ENCODE data around the gene ELF5. TPM values are rescaled to one million over a fixed set of nuclear protein-coding genes. Genes with fewer than 3 reads are reported as not detected.

The ELF5 gene
- total and polyA plus RNA-seq, 10 of the 15 experiments (the other 5 are each of a cell fraction or from before 2014, with no cell fraction given): not detected

GRCh38 chr11:34510673-34511072, 2.9 kb downstream of the ELF5 start (continued):
- no peak for TF ChIP-seq ZBTB11 (CRISPR knock-in tag; IDR thresholded peaks at IDR 0.05)
- TF ChIP-seq POLR2AphosphoS2 (IDR thresholded peaks at IDR 0.05; ENCODE audit: low read depth, low read length): no peak

- ChIA-PET RAD21 (ENCODE audit: unreplicated experiment) (no interaction called here), POLR2A (no interaction called here), SMC1A (ENCODE audit: uncharacterized antibody, unreplicated experiment) (no interaction called here), CTCF (interaction anchor here (0.9 kb wide), 1 partner anchor 380 kb away, joined by 3 read pairs; no protein-coding TSS in a partner anchor)
- no peak for FAIRE-seq
- no peak overlapping the region for H3K4me2 ChIP-seq (ENCODE audit: control insufficient read depth, insufficient read depth)
- H3K27ac ChIP-seq (ENCODE audit: control insufficient read depth, insufficient read depth): no peak overlapping the region
- H3K36me3 ChIP-seq (ENCODE audit: control insufficient read depth in 2 of 2, insufficient read depth in 2 of 2, low read length in 1 of 2): no peaks in the 10 kb centered on the region
- H2AFZ ChIP-seq (ENCODE audit: control insufficient read depth, low read depth, low read length): no peak overlapping the region
- H3K27me3 ChIP-seq (replicated peaks in 1 of 2; ENCODE audit: control insufficient read depth in 2 of 2, insufficient read depth in 2 of 2, low read length in 1 of 2): no peaks in the 10 kb centered on the region
- H3K4me1 ChIP-seq (ENCODE audit: control insufficient read depth, insufficient read depth, low read length): no peaks in the 10 kb centered on the region
- no peaks in the 10 kb centered on the region for H4K20me1 ChIP-seq (ENCODE audit: control insufficient read depth, insufficient read depth)
- no peak for ATAC-seq
- no peak overlapping the region for H3K4me3 ChIP-seq
- no TSS peak for BruUV-seq (replicated peaks)
- H3K9me3 ChIP-seq (replicated peaks; ENCODE audit: control insufficient read depth, insufficient read depth, low read length): no peaks in the 10 kb centered on the region
- no peaks in the 10 kb centered on the region for H3K79me2 ChIP-seq (ENCODE audit: control insufficient read depth, insufficient read depth, low read length)
- H3K9ac ChIP-seq (ENCODE audit: control insufficient read depth, insufficient read depth, low read length): no peak overlapping the region
- intact Hi-C loops (cut with micrococcal nuclease; ENCODE audit: unreplicated experiment) (loop anchor here (5.0 kb wide), 1 partner anchor 882 kb away; no protein-coding TSS in a partner anchor), in situ Hi-C loops (cut with MboI) (loop anchor here (10.0 kb wide), 1 partner anchor 885 kb away; no protein-coding TSS in a partner anchor)
- no peak for DNase-seq (ENCODE audit: low read depth, low spot score)
- no peak for TF ChIP-seq SUPT20H (IDR thresholded peaks at IDR 0.05; ENCODE audit: borderline replicate concordance, control insufficient read depth, low read depth, low read length)
- no peak for TF ChIP-seq BCL3 (IDR thresholded peaks at IDR 0.05; ENCODE audit: borderline replicate concordance, insufficient read depth, low read depth, low read length, poor library complexity, severe bottlenecking)
- no peak for TF ChIP-seq NBN (IDR thresholded peaks at IDR 0.05)
- no peak for TF ChIP-seq EGR1 (IDR thresholded peaks at IDR 0.05; ENCODE audit: borderline replicate concordance in 1 of 2, low read depth in 2 of 2, low read length in 2 of 2)
- no peak for TF ChIP-seq NR2F1 (conservative IDR thresholded peaks at IDR 0.05)
- no peak for TF ChIP-seq GATAD2B (conservative IDR thresholded peaks at IDR 0.05; ENCODE audit: low read depth)
- no peak for TF ChIP-seq SMAD1 (IDR thresholded peaks at IDR 0.05; ENCODE audit: low read depth, partially characterized antibody)
- no peak for TF ChIP-seq ELK1 (IDR thresholded peaks at IDR 0.05; ENCODE audit: low read depth, low read length)
- no peak for TF ChIP-seq MEF2A (IDR thresholded peaks at IDR 0.05; ENCODE audit: insufficient read depth, low read depth, low read length)
- no peak for TF ChIP-seq SMC3 (IDR thresholded peaks at IDR 0.05; ENCODE audit: borderline replicate concordance, low read length)
- TF ChIP-seq SIX5 (IDR thresholded peaks at IDR 0.05; ENCODE audit: low read depth, low read length, severe bottlenecking): no peak
These were observed 3.4 kb downstream of the ELF5 start for GRCh38 chr11:34510218-34510617.
